ENCODE results near the gene PRAC2. TPM values are rescaled to one million over a fixed set of nuclear protein-coding genes. Genes with fewer than 3 reads are reported as not detected.

Gene PRAC2
- total RNA-seq, 1 experiment from 2014 or later, result 44.1 TPM

GRCh38 chr17:48725288-48726064, 2.5 kb downstream of the PRAC2 start:
- Histone ChIP-seq H3K27me3 (ENCODE audit: low read length) (no peaks in the 10 kb centered on the region), H3K79me2 (ENCODE audit: low read length) (peaks cover 92% of the 10 kb centered on the region), H2AFZ (ENCODE audit: low read length) (peak overlapping the region; percentile 43), H3K27ac (ENCODE audit: low read length) (peak overlapping the region; percentile 91), H4K20me1 (ENCODE audit: low read length) (no peaks in the 10 kb centered on the region), H3K4me3 (ENCODE audit: low read length) (peak overlapping the region; percentile 90), H3K9ac (ENCODE audit: low read length) (peak overlapping the region; percentile 90), H3K4me2 (ENCODE audit: low read length) (peak overlapping the region; percentile 85), H3F3A (ENCODE audit: low read length, unreplicated experiment) (peaks cover 8% of the 10 kb centered on the region), H3K4me1 (ENCODE audit: insufficient read depth, low read length) (peaks cover 42% of the 10 kb centered on the region), H3K36me3 (ENCODE audit: low read depth, low read length) (no peaks in the 10 kb centered on the region), H3K9me2 (replicated peaks; ENCODE audit: low read length) (no peaks in the 10 kb centered on the region), H3K9me3 (ENCODE audit: low read length) (no peaks in the 10 kb centered on the region)
- DNase-seq (peak; percentile 80), ATAC-seq (peak; percentile 0; the same call in 1 of the 2 replicates)
- TF ChIP-seq EZH2phosphoT487 (IDR thresholded peaks at IDR 0.05; ENCODE audit: borderline replicate concordance, low read length), result no peak
- no peak for TF ChIP-seq CTCF (conservative IDR thresholded peaks at IDR 0.05; ENCODE audit: low read depth, low read length)
- TF ChIP-seq EZH2 (IDR thresholded peaks at IDR 0.05; ENCODE audit: low read length, unreplicated experiment), result no peak
- ChIA-PET POLR2A (ENCODE audit: unreplicated experiment) (interaction anchor here (0.6 kb wide), 2 partner anchors 12 to 54 kb away, joined by 3 read pairs; no protein-coding TSS in a partner anchor), CTCF (interaction anchor here (0.6 to 5.0 kb wide), 7 partner anchors 21 to 153 kb away, joined by 3 to 76 read pairs (median 7); no protein-coding TSS in a partner anchor)
- BruUV-seq (replicated peaks), result no TSS peak
- intact Hi-C loops (cut with micrococcal nuclease), result loop anchor here (1.0 kb wide), 1 partner anchor 13 kb away; no protein-coding TSS in a partner anchor

- H3K79me2 ChIP-seq (ENCODE audit: low read length), result peaks cover 84% of the 10 kb centered on the region
- H3K9ac ChIP-seq (ENCODE audit: low read length), result peak overlapping the region; percentile 90
- H3K36me3 ChIP-seq (ENCODE audit: low read depth, low read length), result no peaks in the 10 kb centered on the region
- no peaks in the 10 kb centered on the region for H3K9me3 ChIP-seq (ENCODE audit: low read length)
- H4K20me1 ChIP-seq (ENCODE audit: low read length), result no peaks in the 10 kb centered on the region
- H3K27ac ChIP-seq (ENCODE audit: low read length), result peak overlapping the region; percentile 91
- intact Hi-C loops (cut with micrococcal nuclease), result loop anchor here (1.0 kb wide), 1 partner anchor 12 kb away; no protein-coding TSS in a partner anchor
- peak overlapping the region; percentile 43 for H2AFZ ChIP-seq (ENCODE audit: low read length)
- peaks cover 36% of the 10 kb centered on the region for H3K4me1 ChIP-seq (ENCODE audit: insufficient read depth, low read length)
- BruUV-seq (replicated peaks), result no TSS peak
- peaks cover 8% of the 10 kb centered on the region for H3F3A ChIP-seq (ENCODE audit: low read length, unreplicated experiment)
- H3K9me2 ChIP-seq (replicated peaks; ENCODE audit: low read length), result no peaks in the 10 kb centered on the region
- TF ChIP-seq EZH2 (IDR thresholded peaks at IDR 0.05; ENCODE audit: low read length, unreplicated experiment), result no peak
- no peak for TF ChIP-seq EZH2phosphoT487 (IDR thresholded peaks at IDR 0.05; ENCODE audit: borderline replicate concordance, low read length)
- TF ChIP-seq CTCF (conservative IDR thresholded peaks at IDR 0.05; ENCODE audit: low read depth, low read length), result no peak
- CTCF ChIA-PET, result interaction anchor here (4.5 to 5.0 kb wide), 2 partner anchors 48 to 65 kb away, joined by 58 to 76 read pairs; no protein-coding TSS in a partner anchor
- H3K4me2 ChIP-seq (ENCODE audit: low read length), result peak overlapping the region; percentile 85
- ATAC-seq (no peak), DNase-seq (peak; percentile 35)
- H3K4me3 ChIP-seq (ENCODE audit: low read length), result peak overlapping the region; percentile 90
- no peaks in the 10 kb centered on the region for H3K27me3 ChIP-seq (ENCODE audit: low read length)
- POLR2A ChIA-PET (ENCODE audit: unreplicated experiment), result no interaction called here
These were observed 3.3 kb downstream of the PRAC2 start for GRCh38 chr17:48726114-48726915.
